T follicular helper cell (primary cell): ENCODE data around the gene TRAPPC5.
A peak's percentile ranks its signal among the peaks of the same experiment; 100 is the strongest.

Source experiments
- DNase-seq: peaks from one replicate; pipeline ENCODE4 v3.0.0-alpha.2; 2020; ENCODE audit warnings: low read depth

Gene TRAPPC5

GRCh38 chr19:7701049-7701653 is 20.5 kb downstream of the TRAPPC5 start:
- no peak for DNase-seq

DNA sequence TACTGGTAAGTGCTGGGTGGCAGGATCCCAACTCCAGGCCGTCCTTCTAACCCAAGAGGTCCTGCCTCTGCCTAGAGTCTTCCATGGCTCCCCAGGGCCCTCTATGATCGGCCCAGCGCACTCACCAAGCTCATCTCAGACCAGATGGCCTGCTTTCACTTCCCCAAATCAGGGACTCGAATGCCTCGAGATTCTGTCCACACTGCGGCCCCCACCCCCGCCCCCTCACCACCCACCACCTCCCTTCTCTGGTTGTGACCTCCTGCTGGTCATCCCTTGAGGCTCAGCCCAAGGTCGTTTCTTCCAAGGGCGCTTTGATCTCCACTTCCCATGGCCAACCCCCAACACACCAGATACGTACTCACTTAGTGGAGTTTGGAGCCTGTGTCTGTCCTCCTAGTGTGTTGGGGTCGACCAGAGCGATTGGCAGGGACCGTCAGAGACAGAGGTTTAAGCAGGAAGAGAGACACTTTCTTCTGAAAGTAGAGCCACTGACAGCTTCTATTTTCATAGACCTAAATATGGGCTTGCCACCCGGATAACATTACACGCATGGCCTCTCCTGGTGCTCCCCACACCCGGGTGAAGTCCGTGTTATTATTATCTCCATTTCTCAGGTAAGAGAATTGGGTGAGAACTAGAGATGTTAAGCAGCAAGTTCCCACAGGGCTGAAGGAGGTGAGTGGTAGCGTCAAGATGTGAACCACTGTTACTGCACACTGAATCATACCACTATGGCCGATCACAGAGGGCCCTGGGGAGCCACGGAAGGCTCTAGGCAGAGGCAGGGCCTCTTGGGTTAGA is 21.2 kb downstream of the TRAPPC5 start, which contains the start of gene FCER2:
FCER2 (minus strand) TSS at position 478 of the 804 bp plus-strand sequence. CDS start 2,371 bp downstream, outside the sequence.
- no peak for DNase-seq

- no peak for DNase-seq
Observed at GRCh38 chr19:7703332-7703731, 22.7 kb downstream of the TRAPPC5 start.

DNA sequence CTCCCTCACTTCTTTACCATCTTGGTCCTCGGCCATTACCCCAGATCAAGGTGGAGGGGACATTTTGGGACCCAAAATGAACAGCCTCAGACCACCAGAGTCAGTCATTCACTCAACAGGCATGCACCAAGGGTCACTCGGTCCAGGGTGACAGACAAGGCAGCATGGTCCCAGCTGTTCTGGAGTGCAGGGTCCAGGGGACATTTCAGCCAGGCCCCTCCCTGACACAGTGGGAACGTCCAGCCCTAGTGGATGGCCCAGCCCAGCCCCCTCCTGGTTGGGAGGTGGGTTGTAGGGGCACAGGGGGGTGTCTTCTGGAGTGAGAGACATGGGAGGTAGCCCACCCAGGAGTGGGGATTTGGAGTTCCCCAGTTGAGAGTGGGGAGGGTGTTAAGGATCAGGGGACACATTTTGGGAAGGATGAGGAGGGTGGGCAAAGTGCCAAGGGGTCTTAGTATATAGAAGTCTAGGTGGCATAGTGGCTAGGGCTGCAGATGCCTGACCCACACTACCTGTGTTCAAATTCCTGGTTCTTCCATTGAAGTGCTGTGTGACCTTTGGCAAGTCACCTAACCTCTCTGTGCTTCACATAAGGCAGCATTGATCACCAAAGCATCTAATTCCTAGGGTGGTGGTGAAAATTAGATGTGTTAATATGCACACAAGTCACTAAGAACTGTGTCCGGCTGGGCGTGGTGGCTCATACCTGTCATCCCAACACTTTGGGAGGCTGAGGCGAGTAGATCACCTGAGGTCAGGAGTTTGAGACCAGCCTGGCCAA is 23.8 kb downstream of the TRAPPC5 start:
- DNase-seq: no peak

DNA sequence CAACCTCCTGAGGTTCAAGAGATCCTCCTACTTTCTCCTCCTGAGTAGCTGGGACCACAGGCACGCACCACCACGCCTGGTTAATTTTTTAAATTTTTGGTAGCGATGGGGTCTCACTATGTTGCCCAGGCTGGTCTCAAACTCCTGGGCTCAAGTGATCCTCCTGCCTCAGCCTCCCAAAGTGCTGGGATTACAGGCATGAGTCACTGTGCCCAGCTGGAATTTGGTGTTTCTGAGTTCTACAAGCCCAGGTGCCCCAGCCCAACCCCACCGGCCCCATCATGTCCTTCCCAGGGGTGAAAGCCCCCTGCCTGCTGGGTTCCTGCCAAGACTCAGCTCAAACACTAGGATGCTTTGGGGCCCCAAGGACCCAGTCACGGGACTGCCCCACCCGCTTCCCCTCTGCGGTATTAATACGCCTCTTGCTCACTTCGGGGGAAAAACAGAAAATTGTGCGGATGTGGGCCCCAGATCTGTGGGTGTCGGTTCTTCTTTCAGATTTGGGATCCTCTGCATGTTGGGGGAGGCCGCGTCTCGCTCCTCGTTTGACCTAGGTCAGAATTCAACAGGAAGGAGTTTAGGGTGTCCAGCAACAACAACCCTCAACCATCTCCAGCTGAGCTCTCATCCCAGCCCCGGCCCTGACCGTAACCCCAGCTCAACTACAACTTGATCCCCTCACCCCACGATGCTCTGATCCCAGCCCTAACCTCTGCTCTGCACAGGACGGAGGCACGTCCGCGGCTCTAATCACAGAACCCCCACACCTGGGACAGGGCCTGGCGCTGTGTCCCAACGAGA is 25.0 kb downstream of the TRAPPC5 start:
- peak; percentile 56 for DNase-seq

- no peak for DNase-seq
Observed at GRCh38 chr19:7706188-7706954, 25.7 kb downstream of the TRAPPC5 start.

DNA sequence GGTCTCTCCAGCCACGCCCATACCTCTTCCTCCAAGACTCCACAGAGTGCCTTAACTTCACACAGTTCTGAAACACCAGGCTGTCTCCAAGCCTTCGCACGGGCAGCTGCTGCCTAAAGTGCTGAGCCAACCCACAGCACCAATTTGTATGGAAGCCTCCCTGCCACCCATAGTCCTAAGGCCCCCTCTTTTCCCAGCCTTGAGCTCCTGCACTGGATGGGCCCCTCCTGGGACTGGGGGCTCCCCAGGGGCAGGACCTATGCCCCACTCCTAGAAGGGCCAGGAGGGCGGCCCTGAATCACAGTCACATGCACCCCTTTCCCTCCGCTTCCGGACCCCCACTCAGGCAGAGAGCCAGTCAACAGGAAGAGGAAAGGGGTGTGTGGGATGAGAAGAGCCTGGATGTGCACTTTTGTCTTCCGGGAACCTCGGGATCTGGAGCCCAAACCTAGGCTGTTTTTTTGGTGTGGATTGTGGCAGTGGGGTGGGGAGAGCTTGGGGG is 26.4 kb downstream of the TRAPPC5 start:
- DNase-seq: no peak

- no peak for DNase-seq
Observed at GRCh38 chr19:7709932-7710460, 29.4 kb downstream of the TRAPPC5 start.

DNA sequence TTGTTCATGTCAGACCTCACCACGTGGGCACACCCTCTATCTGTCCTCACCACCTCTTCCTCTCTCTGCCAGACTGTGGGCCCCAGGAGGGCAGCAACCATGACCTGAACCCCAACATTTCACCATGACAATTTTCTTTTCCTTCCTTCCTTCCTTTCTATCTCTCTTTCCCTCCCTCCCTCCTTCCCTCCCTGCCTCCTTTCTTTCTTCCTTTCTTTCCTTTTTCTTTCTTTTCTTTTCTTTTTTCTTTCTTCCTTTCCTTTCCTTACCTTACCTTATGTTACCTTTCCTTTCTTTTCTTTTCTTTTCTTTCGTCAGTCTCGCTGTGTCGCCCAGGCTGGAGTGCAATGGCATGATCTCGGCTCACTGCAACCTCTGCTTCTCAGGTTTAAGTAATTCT is 30.0 kb downstream of the TRAPPC5 start:
- DNase-seq: no peak

- no peak for DNase-seq
Observed at GRCh38 chr19:7715671-7716070, 35.0 kb downstream of the TRAPPC5 start.

- no peak for DNase-seq
Observed at GRCh38 chr19:7716762-7717161, 36.1 kb downstream of the TRAPPC5 start.

- DNase-seq: no peak
Observed at GRCh38 chr19:7718668-7719067, 38.0 kb downstream of the TRAPPC5 start.

GRCh38 chr19:7720351-7720750 is 39.7 kb downstream of the TRAPPC5 start:
- DNase-seq: no peak

GRCh38 chr19:7722231-7722651 is 41.6 kb downstream of the TRAPPC5 start:
- DNase-seq: no peak

DNA sequence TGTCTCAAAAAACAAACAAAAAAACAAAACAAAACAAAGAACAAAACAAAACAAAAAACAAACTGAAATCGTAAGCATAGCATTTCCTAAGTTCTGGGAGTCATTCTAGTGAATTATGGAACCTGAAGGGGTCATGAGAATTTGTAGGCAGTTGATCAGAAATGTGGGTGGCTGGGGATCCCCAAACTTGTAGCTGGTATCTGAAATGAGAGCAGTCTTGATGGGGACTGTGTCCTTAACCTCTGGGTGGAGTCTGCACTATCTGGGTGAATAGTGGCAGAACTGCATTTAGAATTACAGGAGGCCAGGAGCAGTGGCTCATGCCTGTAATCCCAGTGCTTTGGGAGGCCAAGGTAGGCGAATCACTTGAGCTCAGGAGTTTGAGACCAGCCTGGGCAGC is 45.2 kb downstream of the TRAPPC5 start:
- DNase-seq: no peak

- no peak for DNase-seq
Observed at GRCh38 chr19:7729211-7729610, 48.6 kb downstream of the TRAPPC5 start.

- no peak for DNase-seq
Observed at GRCh38 chr19:7729831-7730285, 49.2 kb downstream of the TRAPPC5 start.

- DNase-seq: no peak
Observed at GRCh38 chr19:7730286-7731217, 49.9 kb downstream of the TRAPPC5 start.

GRCh38 chr19:7731218-7731595 is 50.6 kb downstream of the TRAPPC5 start:
- no peak for DNase-seq
